ENCODE data around the gene PXDN.

GRCh38 chr2:1640301-1641135 lies 103.8 kb downstream of the PXDN start:
- TF ChIP-seq ZNF274 (IDR thresholded peaks at IDR 0.05; ENCODE audit: low read depth, low read length) = no peak
- TF ChIP-seq SUZ12 (IDR thresholded peaks at IDR 0.05; ENCODE audit: extremely low read depth, insufficient read depth, insufficient read length) = no peak

Data from NT2/D1 (cell line).